ENCODE data around the gene PTGER3. TPM values are rescaled to one million over a fixed set of nuclear protein-coding genes. Genes with fewer than 3 reads are reported as not detected.
A peak's percentile ranks its signal among the peaks of the same experiment; 100 is the strongest.

Gene PTGER3
- total RNA-seq, 1 donor from 2014 or later: 2.7 TPM

DNA sequence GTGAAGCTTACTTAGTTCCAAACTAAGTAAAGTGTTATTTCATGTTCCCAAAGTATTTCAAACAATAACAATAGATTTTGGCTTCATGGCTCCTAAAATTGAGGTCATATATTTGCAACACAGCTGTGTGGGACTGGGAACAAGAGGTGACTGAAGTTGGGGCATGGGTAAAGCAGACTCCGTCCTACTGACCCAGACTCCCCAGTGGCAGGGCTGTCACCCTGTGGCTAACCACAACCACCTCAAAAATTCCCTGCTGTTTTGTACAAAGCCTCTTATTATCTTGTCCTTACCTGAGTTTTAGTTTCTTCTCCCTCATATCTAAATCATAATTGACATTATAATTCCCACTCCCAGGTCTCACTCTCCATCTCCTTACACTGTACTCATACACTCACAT is 117.6 kb downstream of the PTGER3 start:
- no peak overlapping the region for H3K27ac ChIP-seq
- no peak overlapping the region for H3K4me3 ChIP-seq
- H3K36me3 ChIP-seq: no peaks in the 10 kb centered on the region
- DNase-seq (no peak), ATAC-seq (no peak)
- no peaks in the 10 kb centered on the region for H3K27me3 ChIP-seq
- intact Hi-C loops (cut with DNase I): no loop called here
- TF ChIP-seq, protein P1, sequence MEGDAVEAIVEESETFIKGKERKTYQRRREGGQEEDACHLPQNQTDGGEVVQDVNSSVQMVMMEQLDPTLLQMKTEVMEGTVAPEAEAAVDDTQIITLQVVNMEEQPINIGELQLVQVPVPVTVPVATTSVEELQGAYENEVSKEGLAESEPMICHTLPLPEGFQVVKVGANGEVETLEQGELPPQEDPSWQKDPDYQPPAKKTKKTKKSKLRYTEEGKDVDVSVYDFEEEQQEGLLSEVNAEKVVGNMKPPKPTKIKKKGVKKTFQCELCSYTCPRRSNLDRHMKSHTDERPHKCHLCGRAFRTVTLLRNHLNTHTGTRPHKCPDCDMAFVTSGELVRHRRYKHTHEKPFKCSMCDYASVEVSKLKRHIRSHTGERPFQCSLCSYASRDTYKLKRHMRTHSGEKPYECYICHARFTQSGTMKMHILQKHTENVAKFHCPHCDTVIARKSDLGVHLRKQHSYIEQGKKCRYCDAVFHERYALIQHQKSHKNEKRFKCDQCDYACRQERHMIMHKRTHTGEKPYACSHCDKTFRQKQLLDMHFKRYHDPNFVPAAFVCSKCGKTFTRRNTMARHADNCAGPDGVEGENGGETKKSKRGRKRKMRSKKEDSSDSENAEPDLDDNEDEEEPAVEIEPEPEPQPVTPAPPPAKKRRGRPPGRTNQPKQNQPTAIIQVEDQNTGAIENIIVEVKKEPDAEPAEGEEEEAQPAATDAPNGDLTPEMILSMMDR (IDR thresholded peaks at IDR 0.05): no peak
- H3K4me1 ChIP-seq: no peaks in the 10 kb centered on the region
- no peaks in the 10 kb centered on the region for H3K9me3 ChIP-seq

- no peaks in the 10 kb centered on the region for H3K36me3 ChIP-seq
- H3K27ac ChIP-seq: no peak overlapping the region
- H3K4me1 ChIP-seq: no peaks in the 10 kb centered on the region
- H3K9me3 ChIP-seq: no peaks in the 10 kb centered on the region
- ATAC-seq: no peak
- intact Hi-C loops (cut with DNase I): no loop called here
- TF ChIP-seq, protein P1 (IDR thresholded peaks at IDR 0.05): no peak
- H3K27me3 ChIP-seq: no peaks in the 10 kb centered on the region
- DNase-seq: no peak
- no peak overlapping the region for H3K4me3 ChIP-seq
Measured at GRCh38 chr1:70922196-70922595, 125.4 kb downstream of the PTGER3 start.

Small RNAs within 50 kb of the gene (microRNA-seq; reads per million reads assigned to microRNA genes)
- gene MIR186 (ENCODE audit: borderline microRNAs expressed): 296 reads per million, percentile 75 among the genes with 10 or more reads in this experiment

Other genes starting within 250 kb of the PTGER3 start
- 85.0 TPM for gene ZRANB2, start 33.2 kb upstream of the PTGER3 start, total RNA-seq

Measured in upper lobe of right lung (tissue), 1 donor.